HepG2 (cell line): Measurements from ENCODE around the gene MVP. TPM values are rescaled to one million over a fixed set of nuclear protein-coding genes. Genes with fewer than 3 reads are reported as not detected.

Experiments
- ATAC-seq: fragments of 200-7000 bp; cut with Tn5 transposase; 3 replicates; pipeline ENCODE4 v1.9.1; 2020; ENCODE audit warnings: mild to moderate bottlenecking, moderate library complexity
- Bru-seq: library from RNA; stranded (reverse); fragments of 400-500 nt; gene quantifications from one replicate; lab custom pipeline; 2021; lab: Mats Ljungman, UMichigan
- BruChase-seq, 2 experiments: library from RNA; stranded (reverse); fragments of 400-500 nt; gene quantifications; one replicate each; lab custom pipeline; 2021; lab: Mats Ljungman, UMichigan
- BruUV-seq: library from RNA; stranded (reverse); fragments of 400-500 nt; replicated peaks from 2 replicates; lab custom pipeline; 2021; lab: Mats Ljungman, UMichigan
- CTCF ChIA-PET: fragments of 300-600 bp; formaldehyde crosslinking; extraction: SDS; loops from one replicate; lab custom pipeline; 2021; ENCODE audit warnings: low total read pairs, inconsistent platforms, low intra/inter-chr PET ratio; lab: Yijun Ruan, JAX
- POLR2A ChIA-PET: fragments of 350-600 bp; sonication (Branson Sonifier 250); formaldehyde crosslinking; loops from one replicate; lab custom pipeline; 2020; ENCODE audit warnings: antibody characterized with exemption, inconsistent platforms; lab: Yijun Ruan, JAX
- DNase-seq: peaks from one replicate; pipeline ENCODE4 v3.0.0-alpha.2; 2015; ENCODE audit warnings: low spot score
- FAIRE-seq: peaks from 3 replicates; lab custom pipeline; 2011; peaks lifted over from hg19 to GRCh38; lab: Jason Lieb, UNC
- H2AFZ ChIP-seq: one replicate; pipeline ENCODE4 v1.6.1; 2011; ENCODE audit warnings: low read length, inconsistent platforms
- H3K27ac ChIP-seq: fragments of 300-600 bp; 3 replicates; pipeline ENCODE4 v1.8.0; 2011; ENCODE audit warnings: mixed run types, mild to moderate bottlenecking, mixed read lengths, low read length, inconsistent platforms; ENCODE audit not compliant: insufficient read depth; ENCODE audit errors: extremely low read length
- H3K27me3 ChIP-seq, 2 experiments: fragments of 200-600 bp in 1 of 2; 2 replicates in 1 of 2; 3 replicates in 1 of 2; pipeline versions ENCODE4 v1.6.0 to v1.8.0; 2011; ENCODE audit warnings: low read length in 2 of 2, mild to moderate bottlenecking in 2 of 2, moderate library complexity in 2 of 2, inconsistent platforms in 1 of 2; ENCODE audit not compliant: insufficient read depth in 2 of 2, control insufficient read depth in 1 of 2
- H3K36me3 ChIP-seq, 2 experiments: fragments of 200-600 bp in 1 of 2; replicated peaks in 1 of 2; 2 replicates in 1 of 2; 3 replicates in 1 of 2; pipeline versions ENCODE4 v1.5.1 to v1.8.0; 2011; ENCODE audit warnings: low read length in 2 of 2, inconsistent platforms in 1 of 2; ENCODE audit not compliant: insufficient read depth in 2 of 2, control insufficient read depth in 1 of 2
- H3K4me1 ChIP-seq: 2 replicates; pipeline ENCODE4 v1.5.1; 2012; ENCODE audit warnings: low read length, inconsistent platforms; ENCODE audit not compliant: insufficient read depth
- H3K4me2 ChIP-seq: 2 replicates; pipeline ENCODE4 v1.6.0; 2011; ENCODE audit warnings: low read depth, low read length, inconsistent platforms
- H3K4me3 ChIP-seq, 3 experiments: fragments of 200-600 bp in 1 of 3; sonication (generic), shearing (Covaris generic) in 1 of 3; replicated peaks in 1 of 3; 2 replicates each; pipeline ENCODE4 v1.5.1; 2011 to 2016; ENCODE audit warnings: low read length in 3 of 3, inconsistent platforms in 2 of 3, low read depth in 2 of 3, mild to moderate bottlenecking in 2 of 3, control low read depth in 1 of 3, mixed read lengths in 1 of 3; ENCODE audit not compliant: insufficient read depth in 1 of 3
- H3K79me2 ChIP-seq: one replicate; pipeline ENCODE4 v1.6.1; 2011; ENCODE audit warnings: low read length, inconsistent platforms; ENCODE audit not compliant: insufficient read depth
- H3K9ac ChIP-seq: 2 replicates; pipeline ENCODE4 v1.6.0; 2011; ENCODE audit warnings: mild to moderate bottlenecking, low read depth, low read length, inconsistent platforms; ENCODE audit not compliant: insufficient read depth
- H3K9me3 ChIP-seq: 2 replicates; pipeline ENCODE4 v1.5.1; 2012; ENCODE audit warnings: mild to moderate bottlenecking, low read length
- H4K20me1 ChIP-seq: 2 replicates; pipeline ENCODE4 v1.6.0; 2011; ENCODE audit warnings: inconsistent platforms, mild to moderate bottlenecking, low read length, moderate library complexity; ENCODE audit not compliant: insufficient read depth
- GABPB1 ChIP-seq: IDR thresholded peaks from 2 replicates; pipeline ENCODE4 v1.6.1; 2016; ENCODE audit warnings: mild to moderate bottlenecking, missing genetic modification reagents, moderate library complexity, missing compliant biosample characterization
- IRF2 ChIP-seq: IDR thresholded peaks from 2 replicates; pipeline ENCODE4 v1.6.1; 2018; ENCODE audit warnings: missing genetic modification reagents, missing compliant biosample characterization
- MYPOP ChIP-seq: sonication (generic); formaldehyde crosslinking; IDR thresholded peaks from 2 replicates; pipeline ENCODE4 v1.8.1; 2023; ENCODE audit warnings: mild to moderate bottlenecking, moderate library complexity, missing genetic modification reagents
- RBM22 ChIP-seq: fragments of 200-400 bp; formaldehyde crosslinking; optimal IDR thresholded peaks from 2 replicates; pipeline ENCODE3; 2017; ENCODE audit warnings: mild to moderate bottlenecking, low read length, moderate library complexity
- SKI ChIP-seq: fragments of 450-650 bp; IDR thresholded peaks from one replicate; pipeline ENCODE4 v1.6.1; 2018; ENCODE audit warnings: mild to moderate bottlenecking; ENCODE audit not compliant: partially characterized antibody
- ZC3H4 ChIP-seq: sonication (generic); formaldehyde crosslinking; IDR thresholded peaks from 2 replicates; pipeline ENCODE4 v1.4.0; 2020; ENCODE audit warnings: missing genetic modification reagents, borderline replicate concordance
- ZNF367 ChIP-seq: sonication (generic); formaldehyde crosslinking; IDR thresholded peaks from 2 replicates; pipeline ENCODE4 v1.4.0; 2020; ENCODE audit warnings: missing genetic modification reagents, borderline replicate concordance
- ZNF556 ChIP-seq: sonication (generic); formaldehyde crosslinking; IDR thresholded peaks from 2 replicates; pipeline ENCODE4 v1.4.0; 2020; ENCODE audit warnings: mild to moderate bottlenecking, missing genetic modification reagents, borderline replicate concordance
- ZNF703 ChIP-seq: sonication (generic); formaldehyde crosslinking; IDR thresholded peaks from 2 replicates; pipeline ENCODE4 v1.5.1; 2020; ENCODE audit warnings: missing genetic modification reagents, mild to moderate bottlenecking, moderate library complexity, borderline replicate concordance
- WGBS: methylation state at CpG from one replicate; pipeline ENCODE4 v1.1.6; 2017; ENCODE audit warnings: low lambda C conversion rate; 5-methylcytosine and 5-hydroxymethylcytosine counted together
- in situ Hi-C: cut with HindIII; loops from 2 replicates; pipeline ENCODE4 v1.10.0; 2017; ENCODE audit warnings: low pct_unique_long_range_greater_than_20kb; ENCODE audit not compliant: extremely low pct_ligation_motif_present
- intact Hi-C: fragments of 100-400 bp; cut with micrococcal nuclease; formaldehyde crosslinking; loops from one replicate; pipeline ENCODE4 v1.10.0; 2022; ENCODE audit not compliant: unreplicated experiment
- long read RNA-seq, 2 experiments: library from RNA in 1 of 2; library from polyadenylated mRNA in 1 of 2; stranded (forward) in 1 of 2; unstranded in 1 of 2; transcript quantifications; one replicate each; pipeline ENCODE4 v2.0.0, GENCODE V29; 2019 to 2022
- polyA minus RNA-seq, 3 experiments: library from RNA; depleted of rRNA, polyadenylated mRNA; stranded (reverse); fragments of >200 nt; gene quantifications; 2 replicates each; pipeline ENCODE4 v1.2.3, GENCODE V29; 2011; ENCODE audit warnings: low replicate concordance in 1 of 3
- polyA plus RNA-seq, 8 experiments: library from polyadenylated mRNA; depleted of rRNA in 3 of 8; stranded (reverse) in 7 of 8; unstranded in 1 of 8; fragments of >200 nt; fragmentation: Illumina TruSeq in 4 of 8; extraction: Trizol in 4 of 8; gene quantifications; 2 replicates each; pipeline versions ENCODE4 v1.2.1 to v1.2.3, GENCODE V29; 2011 to 2016; ENCODE audit warnings: low read depth in 4 of 8, missing spikeins in 1 of 8, mixed read lengths in 1 of 8; ENCODE audit not compliant: insufficient read depth in 1 of 8
- total RNA-seq, 5 experiments: library from RNA; depleted of rRNA; stranded (reverse); fragments of >200 nt; fragmentation: Illumina TruSeq; extraction: Trizol; gene quantifications; 2 replicates each; pipeline ENCODE4 v1.2.3, GENCODE V29; 2016; ENCODE audit warnings: low read depth in 1 of 5
- TF ChIP-seq, protein P1 (sequence below): sonication (generic); formaldehyde crosslinking; IDR thresholded peaks from 2 replicates; pipeline ENCODE4; 2020; ENCODE audit warnings: missing genetic modification reagents, mild to moderate bottlenecking, borderline replicate concordance
- TF ChIP-seq, protein P2 (sequence below): sonication (generic); formaldehyde crosslinking; IDR thresholded peaks from 2 replicates; pipeline ENCODE4 v1.4.0; 2020; ENCODE audit warnings: missing genetic modification reagents

MVP gene
- total RNA-seq (2016; rRNA removed; fragmentation: Illumina TruSeq; extraction: Trizol) (22.0 and 22.9 TPM in 2 replicates), polyA plus RNA-seq (2011; rRNA removed) (43.5 and 65.5 TPM in 2 replicates), polyA minus RNA-seq (2011; rRNA and poly(A)+ RNA removed; ENCODE audit: low replicate concordance) (233 and 295 TPM in 2 replicates), Bru-seq, nascent RNA (percentile 55 among the genes with signal in this experiment), BruChase-seq, experiment 1, labeled RNA remaining after a 6-hour chase (percentile 69 among the genes with signal in this experiment), BruChase-seq, experiment 2, labeled RNA remaining after a 2-hour chase (percentile 57 among the genes with signal in this experiment)
- total RNA-seq (2016; cell fraction: cytosol; rRNA removed; fragmentation: Illumina TruSeq; extraction: Trizol; ENCODE audit: low read depth): 3.2 and 3.6 TPM in 2 replicates
- total RNA-seq (2016; cell fraction: insoluble cytoplasmic fraction; rRNA removed; fragmentation: Illumina TruSeq; extraction: Trizol): 15.3 and 24.2 TPM in 2 replicates
- total RNA-seq (2016; cell fraction: membrane; rRNA removed; fragmentation: Illumina TruSeq; extraction: Trizol): 7.2 and 7.3 TPM in 2 replicates
- 15.6 and 17.1 TPM in 2 replicates for total RNA-seq (2016; cell fraction: nucleus; rRNA removed; fragmentation: Illumina TruSeq; extraction: Trizol)
- polyA plus RNA-seq (2011; cell fraction: cytosol; rRNA removed): 24.9 and 28.2 TPM in 2 replicates
- 68.9 and 74.4 TPM in 2 replicates for polyA plus RNA-seq (2011; cell fraction: nucleus; rRNA removed)
- polyA plus RNA-seq (2012): 36.4 and 37.1 TPM in 2 replicates
- 2.1 TPM in 2 replicates for polyA plus RNA-seq (2016; cell fraction: cytosol; fragmentation: Illumina TruSeq; extraction: Trizol; ENCODE audit: low read depth)
- 14.5 and 16.2 TPM in 2 replicates for polyA plus RNA-seq (2016; cell fraction: insoluble cytoplasmic fraction; fragmentation: Illumina TruSeq; extraction: Trizol; ENCODE audit: low read depth)
- 4.3 and 4.9 TPM in 2 replicates for polyA plus RNA-seq (2016; cell fraction: membrane; fragmentation: Illumina TruSeq; extraction: Trizol; ENCODE audit: low read depth)
- 18.7 and 20.9 TPM in 2 replicates for polyA plus RNA-seq (2016; cell fraction: nucleus; fragmentation: Illumina TruSeq; extraction: Trizol; ENCODE audit: insufficient read depth, low read depth)
- polyA minus RNA-seq (2011; cell fraction: cytosol; rRNA and poly(A)+ RNA removed): 33.9 and 42.5 TPM in 2 replicates
- 41.5 and 62.7 TPM in 2 replicates for polyA minus RNA-seq (2011; cell fraction: nucleus; rRNA and poly(A)+ RNA removed)
- long read RNA-seq, experiment 1, transcript MVP-201 (15 exons, 2,870 nt): major isoform, 5 of 20 reads
- long read RNA-seq, experiment 1, partial matches to known transcripts: 10 of 20 reads
- long read RNA-seq, experiment 1, other reads (novel, unspliced or antisense): 4 of 20 reads
- long read RNA-seq, experiment 2, transcript MVP-202 (15 exons, 2,925 nt): minor isoform, 6 of 114 reads
- long read RNA-seq, experiment 2, transcript MVP-201 (15 exons, 2,870 nt): major isoform, 29 of 114 reads
- long read RNA-seq, experiment 2, partial matches to known transcripts: 46 of 114 reads
- long read RNA-seq, experiment 2, other reads (novel, unspliced or antisense): 33 of 114 reads

DNA sequence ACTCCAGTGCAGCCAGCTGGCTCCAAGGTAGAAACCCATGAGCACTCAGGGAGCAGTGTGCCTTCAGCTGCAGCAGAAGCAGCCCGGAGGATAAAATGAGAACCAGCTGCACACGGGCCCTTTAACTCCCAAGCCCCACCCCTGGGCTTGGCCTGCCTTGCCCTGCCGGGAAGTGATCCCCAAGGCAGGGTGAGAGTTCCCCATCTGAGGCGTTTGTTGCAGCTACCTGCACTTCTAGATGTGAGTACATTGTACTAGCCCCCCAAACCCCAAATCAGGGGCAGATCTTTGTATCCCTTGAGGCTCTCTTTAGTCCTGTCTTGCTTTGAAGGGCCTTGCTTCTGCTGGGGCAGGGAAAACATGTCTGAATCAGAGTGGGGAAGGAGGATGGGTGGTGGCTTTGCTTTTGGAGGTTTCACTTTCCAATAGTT, at the start of gene MVP:
MVP (plus strand) TSS at position 192 of the 431 bp plus-strand sequence. CDS start 10,088 bp downstream, outside the sequence.
- Histone ChIP-seq H3K79me2 (peaks cover 29% of the 10 kb centered on the region), H3K4me1 (peaks cover 88% of the 10 kb centered on the region), H3K27ac (peak within 1 kb of the TSS; percentile 53), H3K9ac (peak within 1 kb of the TSS; percentile 56), H3K4me2 (peak within 1 kb of the TSS; percentile 86), H2AFZ (no peak within 1 kb of the TSS), H4K20me1 (peaks cover 5% of the 10 kb centered on the region; the same call in 1 of the 2 replicates), H3K4me3 (peak within 1 kb of the TSS; percentile 59 to 71 (median 71)), H3K27me3 (no peaks in the 10 kb centered on the region; a peak in 2 of 5 replicates), H3K9me3 (no peaks in the 10 kb centered on the region), H3K36me3 (peaks cover 0 to 9% of the 10 kb centered on the region in 2 experiments; a peak in 2 of 5 replicates)
- FAIRE-seq: no peak
- DNase-seq: no peak
- peak; percentile 47 for ATAC-seq
- intact Hi-C loops (no loop called here), in situ Hi-C loops (loop anchor here (25.0 kb wide), 1 partner anchor 842 kb away; the partner anchor contains the start of genes FBRS and PRR14)
- ChIA-PET POLR2A (interaction anchor here (0.7 to 7.0 kb wide), 12 partner anchors 7 to 245 kb away, joined by 3 to 145 read pairs (median 8); partner anchors contain the start of genes ALDOA, ASPHD1, CDIPT and KIF22), CTCF (interaction anchor here (3.3 kb wide), 1 partner anchor 28 kb away, joined by 12 read pairs; no protein-coding TSS in a partner anchor)
- WGBS: 0% methylated on average over 4 of the region's 4 CpGs
- BruUV-seq: no TSS peak
- TF ChIP-seq GABPB1 (CRISPR knock-in tag) (0 out of 2 replicates have a peak, but pooled peaks have one; percentile 33), ZC3H4 (CRISPR knock-in tag) (no peak), MYPOP (CRISPR knock-in tag) (0 out of 2 replicates have a peak, but pooled peaks have one; percentile 23), RBM22 (no peak), SKI (no peak), IRF2 (CRISPR knock-in tag) (peak; percentile 43; the same call in 1 of the 2 replicates), ZNF556 (CRISPR knock-in tag) (no peak), ZNF703 (CRISPR knock-in tag) (no peak), ZNF367 (CRISPR knock-in tag) (peak; percentile 99)
- TF ChIP-seq, protein P1, sequence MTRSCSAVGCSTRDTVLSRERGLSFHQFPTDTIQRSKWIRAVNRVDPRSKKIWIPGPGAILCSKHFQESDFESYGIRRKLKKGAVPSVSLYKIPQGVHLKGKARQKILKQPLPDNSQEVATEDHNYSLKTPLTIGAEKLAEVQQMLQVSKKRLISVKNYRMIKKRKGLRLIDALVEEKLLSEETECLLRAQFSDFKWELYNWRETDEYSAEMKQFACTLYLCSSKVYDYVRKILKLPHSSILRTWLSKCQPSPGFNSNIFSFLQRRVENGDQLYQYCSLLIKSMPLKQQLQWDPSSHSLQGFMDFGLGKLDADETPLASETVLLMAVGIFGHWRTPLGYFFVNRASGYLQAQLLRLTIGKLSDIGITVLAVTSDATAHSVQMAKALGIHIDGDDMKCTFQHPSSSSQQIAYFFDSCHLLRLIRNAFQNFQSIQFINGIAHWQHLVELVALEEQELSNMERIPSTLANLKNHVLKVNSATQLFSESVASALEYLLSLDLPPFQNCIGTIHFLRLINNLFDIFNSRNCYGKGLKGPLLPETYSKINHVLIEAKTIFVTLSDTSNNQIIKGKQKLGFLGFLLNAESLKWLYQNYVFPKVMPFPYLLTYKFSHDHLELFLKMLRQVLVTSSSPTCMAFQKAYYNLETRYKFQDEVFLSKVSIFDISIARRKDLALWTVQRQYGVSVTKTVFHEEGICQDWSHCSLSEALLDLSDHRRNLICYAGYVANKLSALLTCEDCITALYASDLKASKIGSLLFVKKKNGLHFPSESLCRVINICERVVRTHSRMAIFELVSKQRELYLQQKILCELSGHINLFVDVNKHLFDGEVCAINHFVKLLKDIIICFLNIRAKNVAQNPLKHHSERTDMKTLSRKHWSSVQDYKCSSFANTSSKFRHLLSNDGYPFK (CRISPR knock-in tag): no peak
- TF ChIP-seq, protein P2, sequence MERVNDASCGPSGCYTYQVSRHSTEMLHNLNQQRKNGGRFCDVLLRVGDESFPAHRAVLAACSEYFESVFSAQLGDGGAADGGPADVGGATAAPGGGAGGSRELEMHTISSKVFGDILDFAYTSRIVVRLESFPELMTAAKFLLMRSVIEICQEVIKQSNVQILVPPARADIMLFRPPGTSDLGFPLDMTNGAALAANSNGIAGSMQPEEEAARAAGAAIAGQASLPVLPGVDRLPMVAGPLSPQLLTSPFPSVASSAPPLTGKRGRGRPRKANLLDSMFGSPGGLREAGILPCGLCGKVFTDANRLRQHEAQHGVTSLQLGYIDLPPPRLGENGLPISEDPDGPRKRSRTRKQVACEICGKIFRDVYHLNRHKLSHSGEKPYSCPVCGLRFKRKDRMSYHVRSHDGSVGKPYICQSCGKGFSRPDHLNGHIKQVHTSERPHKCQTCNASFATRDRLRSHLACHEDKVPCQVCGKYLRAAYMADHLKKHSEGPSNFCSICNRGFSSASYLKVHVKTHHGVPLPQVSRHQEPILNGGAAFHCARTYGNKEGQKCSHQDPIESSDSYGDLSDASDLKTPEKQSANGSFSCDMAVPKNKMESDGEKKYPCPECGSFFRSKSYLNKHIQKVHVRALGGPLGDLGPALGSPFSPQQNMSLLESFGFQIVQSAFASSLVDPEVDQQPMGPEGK (CRISPR knock-in tag): peak; percentile 54
